Sigmoid colon (tissue), 4 donors: ENCODE data around the gene EML6.

Source experiments
- EP300 ChIP-seq, 4 donors: sonication (generic); formaldehyde crosslinking; IDR thresholded peaks; one replicate each; pipeline ENCODE4 v1.6.1; 2017; ENCODE audit warnings: antibody characterized with exemption in 4 of 4
- POLR2A ChIP-seq, 2 donors: fragments of 450-650 bp; IDR thresholded peaks; one replicate each; pipeline ENCODE4 v1.6.1; 2016; ENCODE audit warnings: antibody characterized with exemption in 2 of 2, mild to moderate bottlenecking in 2 of 2, moderate library complexity in 2 of 2

DNA sequence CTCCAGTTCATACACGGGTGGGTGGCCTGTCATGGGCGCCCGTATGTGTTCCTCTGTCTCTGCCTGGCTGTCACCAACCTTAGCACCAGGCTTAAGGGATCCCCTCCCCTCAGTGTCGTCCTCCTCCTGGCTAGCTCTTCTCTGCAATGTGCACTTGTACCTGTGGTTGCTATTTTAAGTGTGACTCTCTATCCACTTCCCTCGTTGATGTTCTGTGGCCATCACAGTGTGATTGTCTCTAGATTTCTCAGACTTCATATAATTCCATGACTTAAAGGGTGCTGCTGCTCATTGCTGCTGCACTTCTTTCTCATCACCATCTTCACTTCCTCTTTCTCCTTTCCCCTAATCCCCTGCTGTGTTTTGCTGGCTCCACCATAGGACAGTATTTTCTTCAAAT is 143.4 kb downstream of the EML6 start:
- TF ChIP-seq POLR2A (IDR thresholded peaks at IDR 0.05) (no peak), EP300 (IDR thresholded peaks at IDR 0.05) (no peak)
